NCI-H146 treated with DMSO at 0.1 percent for 48 hours (cell line): ENCODE results near the gene RAPGEFL1.
"Not testable (repeated sequence)": the region's sequence is repeated elsewhere in the genome, so short reads cannot be mapped to it uniquely, and the experiment has no call there.

Experiments used
- DNase-seq: peaks from one replicate; lab custom pipeline; 2025; ENCODE audit not compliant: unreplicated experiment; lab: John Stamatoyannopoulos, UW

The RAPGEFL1 gene

DNA sequence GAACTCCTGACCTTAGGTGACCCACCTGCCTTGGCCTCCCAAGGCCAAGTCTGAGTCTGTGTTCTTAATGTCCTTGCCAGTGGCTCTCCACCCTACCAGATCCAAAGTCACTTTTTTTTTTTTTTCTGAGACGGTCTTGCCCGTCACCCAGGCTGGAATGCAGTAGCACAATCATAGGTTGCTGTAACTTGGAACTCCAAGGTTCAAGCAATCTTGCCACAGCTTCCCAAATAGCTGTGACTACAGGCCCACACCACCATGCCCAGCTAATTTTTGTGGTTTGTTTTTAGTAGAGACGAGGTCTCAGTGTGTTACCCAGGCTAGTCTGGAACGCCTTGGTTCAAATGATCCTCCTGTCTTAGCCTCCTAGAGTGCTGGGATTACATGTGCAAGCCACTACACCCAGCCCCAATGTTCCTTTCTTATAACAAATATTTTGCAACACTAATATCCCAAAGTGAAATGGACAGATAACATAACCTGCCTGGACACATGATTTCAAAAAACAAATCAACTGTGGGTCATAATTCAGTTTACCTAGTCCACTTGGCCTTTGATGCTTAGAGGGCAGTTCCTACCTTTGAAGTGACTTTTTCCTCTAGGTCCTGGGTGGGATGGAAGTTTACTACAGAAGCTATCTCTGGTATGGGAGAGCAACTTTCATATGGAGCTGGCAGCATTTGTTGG, 4.0 kb upstream of the RAPGEFL1 start:
- DNase-seq = no peak

DNA sequence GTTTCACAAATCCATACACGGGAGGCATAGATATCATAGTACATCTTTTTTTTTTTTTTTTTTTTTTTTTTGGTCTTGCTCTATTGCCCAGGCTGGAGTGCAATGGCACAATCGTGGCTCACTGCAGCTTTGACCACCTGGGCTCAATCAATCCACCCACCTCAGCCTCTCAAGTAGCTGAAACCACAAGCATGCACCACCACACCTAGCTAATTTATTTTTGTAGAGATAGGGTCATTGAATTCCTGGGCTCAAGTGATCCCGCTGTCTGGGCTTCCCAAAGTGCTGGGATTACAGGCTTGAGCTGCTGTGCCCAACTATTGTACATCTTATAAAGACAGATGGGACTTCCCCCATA, 3.5 kb upstream of the RAPGEFL1 start:
- no peak for DNase-seq

DNA sequence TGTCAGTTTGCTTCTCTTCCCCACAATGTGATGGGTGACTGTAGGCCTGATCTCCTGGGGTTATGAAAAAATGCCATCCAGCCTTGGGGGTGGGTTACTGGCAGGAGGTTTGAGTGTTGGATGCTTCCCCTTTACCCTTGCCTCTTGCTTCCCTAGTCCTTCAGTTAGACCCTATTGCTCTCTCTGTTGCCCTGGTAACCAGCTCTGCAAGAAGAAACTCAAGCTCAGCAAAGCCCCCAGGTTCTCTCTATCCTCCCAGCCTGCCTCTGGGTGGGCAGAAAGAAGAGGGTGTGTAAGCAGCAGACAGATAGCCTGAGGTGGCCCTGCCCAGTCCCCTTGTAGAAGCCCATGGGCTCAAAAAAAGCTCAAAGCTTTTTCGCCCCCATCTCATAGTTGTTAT, 2.8 kb upstream of the RAPGEFL1 start:
- no peak for DNase-seq

DNA sequence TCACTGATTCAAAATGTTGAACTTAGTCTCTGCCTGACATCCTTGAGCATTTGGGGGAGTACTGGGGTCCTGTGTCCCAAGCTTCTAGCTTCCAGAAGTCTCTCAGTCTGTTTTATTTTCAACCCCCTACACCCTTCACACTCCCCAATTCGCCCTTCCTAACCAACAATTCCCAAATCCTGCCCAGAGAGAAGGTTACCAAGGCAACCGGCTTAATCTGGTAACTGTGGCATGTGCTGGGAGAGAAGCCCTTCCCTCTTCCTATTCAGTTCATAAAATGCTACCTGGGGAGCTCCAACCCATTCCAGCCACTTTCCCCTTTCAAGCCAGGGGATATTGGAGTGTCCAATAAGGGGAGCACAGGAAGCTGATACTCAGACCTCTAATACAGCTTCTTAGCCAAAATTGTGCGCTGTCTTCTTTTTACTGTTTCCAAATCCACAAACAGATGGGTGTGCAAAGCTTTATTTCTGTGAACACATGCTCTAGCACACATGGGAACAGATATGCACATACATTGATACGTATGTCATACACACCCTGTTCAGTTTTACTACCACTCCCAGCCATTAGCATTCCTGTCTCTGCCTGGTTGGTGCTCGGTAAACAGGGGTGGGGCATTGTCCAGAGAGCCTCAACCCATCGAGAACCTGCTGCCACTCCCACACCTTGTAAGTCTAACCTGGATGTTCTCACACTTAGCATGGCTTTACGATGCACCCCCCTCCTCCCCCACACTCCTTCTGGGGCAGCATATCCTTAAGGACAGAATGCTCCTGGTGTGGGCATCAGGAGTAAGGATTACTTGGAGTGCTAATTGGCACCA, 1.1 kb upstream of the RAPGEFL1 start:
- DNase-seq = no peak

DNA sequence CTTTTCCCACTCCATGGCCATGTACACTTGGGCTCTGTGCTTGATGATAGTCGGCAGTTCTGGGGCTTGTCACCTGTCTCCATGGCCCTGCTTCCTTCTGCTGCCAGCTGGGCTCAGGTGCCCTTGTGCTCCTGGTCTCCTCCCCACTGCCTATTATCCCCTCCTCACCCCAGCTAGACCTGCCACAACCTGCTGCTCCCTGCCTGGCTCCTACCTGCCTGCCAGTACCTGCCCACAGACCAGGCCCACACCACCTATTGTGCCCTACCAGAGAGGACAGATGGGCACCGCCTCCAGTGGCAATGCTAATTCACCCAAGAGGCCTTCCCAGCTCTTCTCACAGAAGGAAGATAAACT, 538 bp upstream of the RAPGEFL1 start:
- no peak for DNase-seq

DNA sequence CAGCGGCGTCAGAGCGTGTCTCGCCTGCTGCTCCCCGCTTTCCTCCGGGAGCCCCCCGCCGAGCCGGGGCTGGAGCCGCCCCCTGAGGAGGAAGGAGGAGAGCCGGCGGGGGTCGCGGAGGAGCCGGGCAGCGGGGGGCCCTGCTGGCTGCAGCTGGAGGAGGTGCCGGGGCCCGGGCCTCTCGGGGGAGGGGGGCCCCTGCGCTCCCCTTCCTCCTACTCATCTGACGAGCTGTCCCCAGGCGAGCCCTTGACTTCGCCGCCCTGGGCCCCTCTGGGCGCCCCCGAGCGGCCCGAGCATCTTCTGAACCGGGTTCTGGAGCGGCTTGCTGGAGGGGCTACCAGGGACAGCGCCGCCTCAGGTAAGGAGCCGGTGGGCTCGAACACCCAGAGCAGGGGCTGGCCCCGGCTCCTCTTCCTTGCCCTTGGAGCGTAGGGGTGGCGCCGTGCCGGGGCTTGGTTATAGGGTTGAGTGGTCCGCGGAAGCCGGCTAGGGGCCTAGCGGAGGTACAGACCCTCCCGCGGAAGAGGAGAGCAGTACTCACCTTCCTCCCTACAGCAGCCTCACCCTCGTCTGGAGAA, 841 bp downstream of the RAPGEFL1 start:
- DNase-seq = no peak

DNA sequence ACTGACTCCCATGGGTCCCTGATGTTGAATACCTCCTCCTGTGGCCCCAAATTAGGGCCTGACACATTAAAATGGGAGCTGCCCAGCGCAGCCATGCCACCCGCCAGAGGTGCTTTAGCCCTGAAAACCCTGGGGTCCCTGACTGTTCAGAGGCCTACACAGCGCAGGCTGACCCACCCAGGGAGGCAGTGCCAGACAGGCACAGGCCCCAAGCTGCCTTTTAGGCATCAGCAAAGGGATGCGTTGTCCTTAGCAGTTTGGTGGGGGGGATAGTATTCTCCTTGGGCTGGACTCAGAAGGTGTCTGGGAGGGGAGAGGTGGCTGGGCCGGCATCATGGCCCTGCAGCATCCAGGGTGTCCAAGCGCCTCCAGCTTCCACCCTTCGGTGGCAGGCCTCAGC, 1.4 kb downstream of the RAPGEFL1 start:
- no peak for DNase-seq

DNA sequence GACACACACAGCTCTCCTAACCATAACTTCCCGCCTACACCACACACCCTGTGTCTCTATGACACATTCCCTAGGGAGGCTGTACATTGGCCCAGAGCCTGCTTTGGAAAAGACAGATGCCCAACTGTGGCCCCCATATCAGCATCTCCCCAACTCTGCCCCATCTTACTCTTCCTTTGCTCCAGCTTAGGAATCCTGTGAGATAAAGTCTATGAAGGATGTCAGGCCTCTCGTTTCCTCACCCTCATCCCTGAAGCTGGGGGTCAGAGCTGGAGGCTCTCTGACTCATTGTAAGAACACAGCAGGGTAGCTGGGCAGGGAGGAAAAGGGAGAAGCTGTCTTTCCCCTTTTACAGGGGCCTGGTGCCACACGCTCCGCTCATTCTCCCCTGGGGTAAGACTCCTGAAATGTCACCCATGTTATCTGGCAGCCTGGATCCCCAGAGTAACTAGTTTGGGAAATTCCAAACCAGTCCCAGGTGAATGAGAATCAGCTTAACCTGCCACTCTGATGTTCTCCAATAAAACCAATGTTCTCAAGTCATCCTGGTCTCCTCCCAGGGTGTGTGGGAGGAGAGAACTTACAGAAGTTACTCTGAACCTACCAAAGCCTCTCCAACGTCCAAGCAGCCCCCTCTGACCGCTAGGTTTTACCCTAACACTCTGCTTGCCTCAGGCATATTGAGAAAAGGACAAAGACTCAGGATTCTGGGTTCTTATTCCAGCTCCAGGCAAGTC, 2.8 kb downstream of the RAPGEFL1 start:
- DNase-seq = no peak

DNA sequence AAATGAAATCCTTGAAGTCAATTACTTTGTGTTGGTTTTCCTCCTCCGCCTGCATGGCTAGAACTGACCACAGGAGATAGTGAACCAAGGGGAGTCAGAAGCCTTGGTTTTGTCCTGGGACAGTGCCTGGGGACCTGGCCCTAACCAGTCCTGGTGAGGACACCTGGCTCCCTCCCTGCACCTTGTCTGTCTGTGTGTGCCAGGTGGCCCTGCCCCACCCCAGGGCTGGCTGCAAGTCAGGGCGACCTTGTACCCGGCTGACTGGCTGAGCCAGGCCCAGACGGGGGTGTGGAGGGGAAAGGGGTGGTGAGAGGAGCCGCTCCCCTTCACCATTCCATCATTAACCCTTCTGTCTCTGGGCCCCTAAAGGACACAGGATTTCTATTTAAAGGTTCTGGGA, 3.4 kb downstream of the RAPGEFL1 start:
- no peak for DNase-seq

DNA sequence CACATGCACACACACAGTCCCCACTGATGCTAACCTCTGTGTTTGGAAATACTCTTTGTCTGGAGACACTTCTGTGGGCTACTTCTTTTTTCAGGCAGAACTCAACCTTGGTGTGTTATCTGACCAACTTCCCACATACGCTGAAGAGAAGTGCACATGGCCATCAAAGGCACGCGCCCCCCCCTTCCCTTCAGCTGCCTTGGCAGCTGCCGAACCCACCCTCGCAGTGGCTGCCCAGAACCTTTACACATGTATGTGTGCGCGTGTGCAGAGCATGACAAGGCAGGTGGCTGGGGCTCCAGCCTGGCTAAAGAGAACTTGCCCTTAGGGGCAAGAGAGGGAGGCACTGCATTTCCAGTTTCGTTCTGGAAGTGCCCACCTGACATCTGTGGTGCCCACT, 3.9 kb downstream of the RAPGEFL1 start:
- DNase-seq = no peak

DNA sequence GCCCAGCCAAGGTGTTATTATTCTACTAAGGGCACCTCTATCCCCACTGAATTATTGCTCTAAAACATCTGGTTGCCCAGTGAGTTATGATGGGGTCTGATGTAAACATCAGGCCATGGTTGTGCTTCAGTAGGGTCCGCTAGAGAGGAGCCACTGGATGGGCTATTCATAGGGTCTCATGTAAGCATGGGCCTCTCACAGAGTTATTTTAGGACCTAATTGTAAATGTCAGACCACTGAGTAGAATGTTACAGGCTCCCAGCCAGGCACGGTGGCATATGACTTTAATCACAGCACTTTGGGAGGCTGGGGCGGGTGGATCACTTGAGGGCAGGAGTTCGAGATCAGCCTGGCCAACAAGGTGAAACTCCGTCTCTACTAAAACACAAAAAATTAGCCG, 5.3 kb downstream of the RAPGEFL1 start:
- no peak for DNase-seq

DNA sequence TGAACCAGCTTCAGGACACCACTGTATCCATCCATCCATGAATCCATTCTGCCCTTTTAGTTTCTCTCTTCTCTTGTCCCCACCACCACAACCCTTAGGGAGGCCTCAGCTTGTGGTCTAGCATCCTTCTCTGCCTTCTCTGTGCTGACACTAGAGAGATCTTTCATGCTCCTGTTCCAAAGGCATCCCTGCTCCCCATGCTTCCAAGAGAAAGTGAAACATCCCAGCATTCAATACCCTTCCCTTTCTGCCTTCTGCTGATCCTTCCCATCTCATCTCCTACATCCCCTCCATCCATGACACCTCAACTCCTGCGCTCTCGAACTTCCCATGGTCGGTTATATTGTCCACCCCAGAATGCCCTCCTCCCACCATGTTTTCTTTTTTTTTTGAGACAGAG, 10.0 kb downstream of the RAPGEFL1 start:
- no peak for DNase-seq

DNA sequence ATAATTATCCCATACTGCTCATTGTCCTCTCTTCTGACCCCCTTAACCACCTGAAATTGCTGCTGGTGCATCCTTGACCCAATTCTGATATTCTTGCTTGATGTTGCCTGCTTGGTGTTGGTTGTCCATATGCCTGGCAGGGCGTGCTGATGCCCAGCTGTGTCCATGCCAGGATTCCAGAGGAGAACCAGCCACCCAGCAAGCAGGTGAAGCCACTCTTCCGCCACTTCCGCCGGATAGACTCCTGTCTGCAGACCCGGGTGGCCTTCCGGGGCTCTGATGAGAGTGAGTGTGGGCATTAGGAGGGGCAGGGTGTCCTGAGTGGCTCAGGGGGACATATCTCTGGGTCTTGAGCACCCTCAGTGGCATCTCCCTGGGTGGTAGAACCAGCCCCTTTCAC, 11.4 kb downstream of the RAPGEFL1 start:
- DNase-seq = no peak

DNA sequence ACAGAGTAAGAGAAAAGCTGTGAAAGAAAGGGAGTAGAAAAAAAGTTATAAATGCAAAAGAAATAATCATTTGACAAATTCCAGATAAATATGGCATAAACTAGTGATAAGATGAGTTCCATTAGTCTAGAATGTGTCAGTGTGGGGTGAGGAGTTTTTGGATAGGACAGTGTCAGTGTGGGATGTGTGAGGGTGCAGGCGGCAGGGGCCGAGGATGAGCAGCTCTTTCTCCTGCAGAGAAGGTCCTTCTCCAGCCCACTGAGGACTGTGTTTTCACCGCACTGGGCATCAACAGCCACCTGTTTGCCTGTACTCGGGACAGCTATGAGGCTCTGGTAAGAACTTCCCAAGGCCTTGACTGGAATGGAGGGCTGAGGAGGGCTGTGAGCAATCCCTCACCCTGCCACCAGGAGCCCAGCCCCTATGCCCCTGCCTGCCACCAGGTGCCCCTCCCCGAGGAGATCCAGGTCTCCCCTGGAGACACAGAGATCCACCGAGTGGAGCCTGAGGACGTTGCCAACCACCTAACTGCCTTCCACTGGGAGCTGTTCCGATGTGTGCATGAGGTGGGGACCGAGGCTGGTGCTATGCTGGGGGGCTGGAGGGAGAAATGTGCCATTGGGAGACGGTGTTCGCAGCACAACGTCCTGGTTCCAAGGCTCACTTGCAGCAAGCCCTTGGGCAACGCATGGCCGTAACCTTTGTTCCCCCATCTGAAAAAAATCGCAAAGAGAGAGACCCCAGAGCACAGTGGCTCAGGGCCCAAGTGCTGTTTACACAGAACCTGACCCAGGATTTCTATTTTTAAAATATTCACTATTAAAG, 13.1 kb downstream of the RAPGEFL1 start:
- no peak for DNase-seq

DNA sequence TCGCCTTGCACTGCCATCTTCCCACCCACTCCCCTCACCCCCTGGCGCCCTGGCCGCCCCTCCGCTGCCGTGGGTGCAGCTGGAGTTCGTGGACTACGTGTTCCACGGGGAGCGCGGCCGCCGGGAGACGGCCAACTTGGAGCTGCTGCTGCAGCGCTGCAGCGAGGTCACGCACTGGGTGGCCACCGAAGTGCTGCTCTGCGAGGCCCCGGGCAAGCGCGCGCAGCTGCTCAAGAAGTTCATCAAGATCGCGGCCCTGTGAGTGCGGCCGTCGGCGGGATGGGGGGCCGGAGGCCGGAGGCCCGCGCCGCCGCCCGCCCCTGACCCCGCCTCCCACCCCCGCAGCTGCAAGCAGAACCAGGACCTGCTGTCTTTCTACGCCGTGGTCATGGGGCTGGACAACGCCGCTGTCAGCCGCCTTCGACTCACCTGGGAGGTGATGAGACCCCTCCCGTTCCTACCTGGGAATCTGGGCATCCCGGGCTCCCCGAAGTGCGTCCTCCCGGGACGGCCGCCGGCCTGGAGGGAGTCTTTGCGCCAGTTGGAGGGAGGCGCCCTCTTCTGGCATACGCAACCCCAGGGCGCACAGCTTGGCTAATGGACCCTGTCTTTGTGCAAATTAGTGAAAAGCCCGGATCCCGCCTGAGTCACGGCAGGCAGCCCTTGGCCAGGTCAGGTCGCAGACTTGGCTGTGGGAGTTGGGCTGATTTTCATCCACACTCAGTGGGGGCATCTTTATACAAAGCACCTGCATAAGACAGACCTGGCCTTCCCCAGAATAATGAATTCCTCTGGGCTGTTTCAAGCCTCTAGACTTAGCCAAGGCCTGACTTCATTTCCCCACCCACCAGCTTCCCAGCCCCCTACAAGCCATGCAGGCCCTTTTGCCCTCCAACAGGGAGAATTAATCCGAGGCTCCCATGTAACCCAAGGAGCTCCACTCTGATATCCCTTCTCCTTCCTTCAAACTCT, 14.3 kb downstream of the RAPGEFL1 start:
- DNase-seq = no peak

DNA sequence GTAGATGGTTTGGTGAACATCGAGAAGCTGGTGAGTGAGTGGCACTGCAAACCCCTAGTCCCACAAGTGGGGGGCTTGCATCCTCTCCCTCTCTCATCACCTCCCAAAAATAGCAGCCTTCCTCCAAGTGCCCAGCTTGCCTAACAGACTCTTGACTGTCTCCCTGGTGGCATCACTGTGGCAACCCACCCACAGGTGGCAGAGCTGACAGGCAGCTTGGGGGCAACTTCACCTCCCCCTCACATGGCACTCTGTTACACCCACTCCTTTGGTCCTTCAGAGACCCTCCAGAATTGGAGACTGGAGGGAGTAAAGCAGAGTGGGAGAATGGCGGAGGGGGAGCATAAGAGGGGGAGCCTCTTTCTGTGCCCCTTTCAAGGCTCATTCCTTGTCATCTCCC, 15.7 kb downstream of the RAPGEFL1 start:
- DNase-seq = no peak

DNA sequence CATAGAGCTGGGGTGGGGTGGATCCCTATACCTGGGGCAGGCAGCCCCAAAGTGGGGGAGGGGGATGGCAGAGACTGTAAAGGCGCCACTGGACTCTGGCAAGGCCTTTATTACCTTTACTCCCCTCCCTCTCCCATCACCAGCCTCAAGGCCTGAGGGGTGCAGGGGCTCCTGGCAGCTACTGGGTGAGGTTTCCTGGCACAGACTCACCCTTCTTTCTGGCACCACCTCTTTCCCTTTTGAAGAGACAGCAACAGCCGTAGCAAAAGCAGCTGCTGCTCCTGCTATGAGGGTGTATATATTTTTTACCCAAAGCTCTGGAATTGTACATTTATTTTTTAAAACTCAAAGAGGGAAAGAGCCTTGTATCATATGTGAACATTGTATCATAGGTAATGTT, 17.6 kb downstream of the RAPGEFL1 start:
- DNase-seq = no peak

DNA sequence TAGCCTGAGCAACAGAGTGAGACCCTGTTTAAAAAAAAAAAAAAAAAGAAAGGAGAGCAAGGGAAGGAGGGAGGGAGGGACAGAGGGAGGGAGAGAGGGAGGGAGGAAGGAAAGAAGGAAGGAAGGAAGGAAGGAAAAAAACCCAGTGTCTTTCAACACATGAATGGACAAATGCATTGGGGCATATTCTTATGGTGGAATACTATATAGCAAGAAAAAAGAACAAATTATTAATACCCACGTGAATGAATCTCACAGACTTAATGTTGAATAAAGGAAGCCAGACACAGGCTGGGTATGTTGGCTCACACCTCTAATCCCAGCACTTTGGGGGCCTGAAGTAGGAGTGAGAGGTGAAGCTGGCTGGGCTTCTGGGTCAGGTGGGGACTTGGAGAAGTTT, 20.3 kb downstream of the RAPGEFL1 start:
- DNase-seq = no peak

DNA sequence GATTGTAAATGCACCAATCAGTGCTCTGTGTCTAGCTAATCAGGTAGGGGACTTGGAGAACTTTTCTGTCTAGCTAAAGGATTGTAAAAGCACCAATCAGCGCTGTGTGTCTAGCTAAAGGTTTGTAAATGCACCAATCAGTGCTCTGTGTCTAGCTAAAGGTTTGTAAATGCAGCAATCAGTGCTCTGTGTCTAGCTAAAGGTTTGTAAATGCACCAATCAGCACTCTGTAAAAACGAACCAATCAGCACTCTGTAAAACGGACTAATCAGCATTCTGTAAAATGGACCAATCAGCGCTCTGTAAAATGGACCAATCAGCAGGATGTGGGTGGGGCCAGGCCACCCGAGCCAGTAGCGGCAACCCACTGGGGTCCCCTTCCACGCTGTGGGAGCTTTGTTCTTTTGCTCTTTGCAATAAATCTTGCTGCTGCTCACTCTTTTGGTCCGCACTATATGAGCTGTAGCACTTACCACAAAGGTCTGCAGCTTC, 20.7 kb downstream of the RAPGEFL1 start:
- DNase-seq = not testable (repeated sequence)

DNA sequence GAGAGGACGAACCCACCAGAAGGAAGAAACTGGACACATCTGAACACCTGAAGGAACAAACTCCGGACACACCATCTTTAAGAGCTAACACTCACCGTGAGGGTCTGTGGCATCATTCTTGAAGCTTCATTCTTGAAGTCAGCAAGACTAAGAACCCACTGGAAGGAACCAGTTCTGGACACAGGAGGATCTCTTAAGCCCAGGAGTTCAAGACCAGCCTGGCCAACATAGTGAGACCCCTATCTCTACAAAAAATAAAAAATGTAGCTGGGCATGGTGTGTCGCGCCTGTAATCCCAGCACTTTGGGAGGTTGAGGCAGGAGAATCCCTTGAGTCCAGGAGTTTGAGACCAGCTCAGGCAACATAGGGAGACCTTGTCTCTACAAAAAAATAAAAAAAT, 21.3 kb downstream of the RAPGEFL1 start:
- DNase-seq = no peak
